ENCODE results near the gene HMGB1.
"Not testable (repeated sequence)": the region's sequence is repeated elsewhere in the genome, so short reads cannot be mapped to it uniquely, and the experiment has no call there.

HMGB1 gene

GRCh38 chr13:30466841-30467252, 1.1 kb upstream of the HMGB1 start:
- in situ Hi-C loops (cut with HindIII; ENCODE audit: low sequenced_read_pairs): no loop called here

DNA sequence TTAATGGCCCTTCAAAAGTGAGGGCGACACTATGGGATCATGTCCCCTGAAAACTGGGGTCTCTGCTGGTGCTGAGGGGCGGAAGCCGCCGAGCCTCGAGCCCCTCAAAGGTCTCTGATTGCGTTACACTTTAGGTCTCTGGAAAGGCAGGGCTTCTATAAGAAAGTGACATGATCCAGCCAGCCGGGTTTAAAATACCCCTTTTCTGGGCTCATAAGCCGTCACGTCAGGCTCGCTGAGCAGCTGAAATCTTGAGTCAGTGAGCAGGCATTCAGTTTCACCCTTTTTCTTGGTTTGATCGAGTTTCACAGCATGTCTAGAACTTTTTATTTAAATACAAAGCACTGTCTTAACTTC, 600 bp upstream of the HMGB1 start:
- in situ Hi-C loops (cut with HindIII; ENCODE audit: low sequenced_read_pairs): no loop called here

- in situ Hi-C loops (cut with HindIII; ENCODE audit: low sequenced_read_pairs): no loop called here
Measured at GRCh38 chr13:30465343-30465592, 468 bp downstream of the HMGB1 start.

GRCh38 chr13:30464496-30465342, 1.0 kb downstream of the HMGB1 start:
- in situ Hi-C loops (cut with HindIII; ENCODE audit: low sequenced_read_pairs): no loop called here

GRCh38 chr13:30463787-30464495, 1.8 kb downstream of the HMGB1 start:
- in situ Hi-C loops (cut with HindIII; ENCODE audit: low sequenced_read_pairs): no loop called here

DNA sequence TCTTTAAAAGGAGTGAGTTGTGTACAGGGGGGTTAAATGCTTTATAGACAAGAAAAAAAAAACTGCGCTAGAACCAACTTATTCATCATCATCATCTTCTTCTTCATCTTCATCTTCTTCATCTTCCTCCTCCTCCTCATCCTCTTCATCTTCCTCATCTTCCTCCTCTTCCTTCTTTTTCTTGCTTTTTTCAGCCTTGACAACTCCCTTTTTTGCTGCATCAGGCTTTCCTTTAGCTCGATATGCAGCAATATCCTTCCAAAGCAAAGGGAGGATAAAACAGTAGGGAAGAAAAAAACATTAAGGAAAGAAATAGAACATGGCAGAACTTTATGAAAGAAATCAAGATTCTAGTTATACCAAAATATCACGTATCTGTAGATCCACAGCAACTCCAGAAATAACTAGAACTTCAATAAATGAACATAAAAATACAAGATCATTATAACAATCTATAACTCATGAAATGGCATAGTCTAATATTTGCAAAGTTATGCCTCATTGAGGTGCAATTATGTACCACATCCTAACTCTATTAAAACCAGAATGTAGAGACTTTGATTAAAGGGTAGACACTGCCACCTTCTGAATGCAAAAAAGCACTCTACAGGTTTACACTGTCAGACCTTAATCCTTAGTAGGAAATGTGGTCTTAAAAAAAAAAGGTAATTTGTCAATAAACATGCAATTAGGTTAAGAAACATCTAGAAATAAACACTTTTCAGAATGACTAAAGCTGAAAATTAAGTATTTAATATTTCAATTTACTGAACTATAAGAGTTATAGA, 4.3 kb downstream of the HMGB1 start:
- in situ Hi-C loops (cut with HindIII; ENCODE audit: low sequenced_read_pairs): not testable (repeated sequence)

DNA sequence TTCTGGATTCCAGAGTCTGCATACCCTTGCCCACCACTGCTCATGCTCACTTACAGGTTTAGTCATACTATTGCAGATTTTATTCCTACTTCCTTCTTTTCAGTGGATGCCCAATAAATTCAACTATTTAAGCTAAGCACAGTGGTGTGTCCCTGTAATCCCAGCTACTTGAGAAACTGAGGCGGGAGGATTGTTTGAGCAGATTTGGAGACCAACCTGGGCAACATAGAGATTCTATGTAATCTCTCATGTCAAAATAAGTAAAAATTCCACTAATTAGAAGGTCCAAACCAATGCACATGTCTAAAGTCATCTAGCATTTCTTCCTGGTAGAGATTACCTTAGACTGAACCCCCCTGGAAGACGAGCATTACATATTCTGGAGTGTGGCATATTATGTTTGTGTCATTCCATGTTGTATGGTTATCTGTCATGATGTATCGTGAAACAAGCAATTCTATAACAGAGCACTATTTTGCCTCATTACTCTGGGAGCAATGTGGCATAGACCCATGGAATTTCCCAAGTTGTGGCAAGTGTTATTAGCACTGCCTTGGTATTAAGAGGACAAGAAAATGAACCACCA, 8.3 kb downstream of the HMGB1 start:
- in situ Hi-C loops (cut with HindIII; ENCODE audit: low sequenced_read_pairs): no loop called here

DNA sequence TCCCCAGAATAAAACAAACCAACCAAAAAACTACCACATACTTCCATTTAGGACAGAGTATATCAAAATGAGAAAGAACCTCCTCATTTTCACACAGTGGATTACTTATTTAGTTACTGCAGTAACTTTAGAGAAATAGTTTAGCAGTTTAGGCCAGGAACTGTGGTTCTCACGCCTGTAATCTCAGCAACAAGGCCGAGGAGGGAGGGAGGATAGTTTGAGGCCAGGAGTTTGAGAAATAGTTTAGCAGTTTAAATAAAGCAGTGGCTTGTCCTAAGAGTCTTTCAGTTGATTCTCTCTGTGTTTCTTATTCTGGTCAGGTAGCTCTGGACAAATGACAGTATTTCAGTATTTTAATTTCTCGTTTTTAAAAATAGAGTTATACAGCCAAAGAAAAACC, 9.4 kb downstream of the HMGB1 start:
- in situ Hi-C loops (cut with HindIII; ENCODE audit: low sequenced_read_pairs): no loop called here

DNA sequence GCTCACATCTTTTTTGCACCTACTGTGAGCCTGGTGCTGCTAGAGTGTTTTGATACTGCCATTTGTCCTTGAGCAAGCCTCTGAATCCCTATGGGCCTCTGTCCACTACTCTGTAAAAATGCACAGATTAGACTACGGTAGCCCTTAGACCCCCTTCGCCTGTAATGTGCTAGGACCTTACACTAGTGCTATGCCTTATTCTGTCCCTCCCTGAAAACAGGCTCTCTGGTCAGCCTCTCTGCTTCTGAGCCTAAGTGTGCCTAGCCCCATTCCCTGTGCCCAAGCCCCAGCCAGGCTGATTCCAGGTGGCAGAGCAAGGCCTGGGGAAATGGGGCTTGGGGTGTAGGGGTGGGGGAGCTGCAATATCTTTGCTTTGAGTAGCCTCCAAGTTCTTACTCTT, 10.7 kb downstream of the HMGB1 start:
- in situ Hi-C loops (cut with HindIII; ENCODE audit: low sequenced_read_pairs): no loop called here

DNA sequence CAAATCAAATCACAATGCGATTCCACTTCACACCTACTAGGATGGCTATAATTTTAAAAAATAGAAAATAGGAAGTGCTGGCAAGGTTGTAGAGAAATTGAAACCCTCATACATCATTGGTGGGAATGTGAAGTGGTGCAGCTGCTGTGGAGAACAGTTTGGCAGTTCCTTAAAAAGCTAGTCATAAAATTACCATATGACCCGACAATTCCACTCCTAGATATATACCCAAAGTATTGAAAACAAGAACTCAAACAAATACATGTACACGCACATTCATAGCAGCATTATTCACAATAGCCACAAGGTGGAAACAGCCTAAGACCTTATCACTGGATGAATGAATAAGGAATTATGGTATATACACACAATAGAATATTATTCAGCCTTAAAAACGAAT, 12.0 kb downstream of the HMGB1 start:
- in situ Hi-C loops (cut with HindIII; ENCODE audit: low sequenced_read_pairs): no loop called here

DNA sequence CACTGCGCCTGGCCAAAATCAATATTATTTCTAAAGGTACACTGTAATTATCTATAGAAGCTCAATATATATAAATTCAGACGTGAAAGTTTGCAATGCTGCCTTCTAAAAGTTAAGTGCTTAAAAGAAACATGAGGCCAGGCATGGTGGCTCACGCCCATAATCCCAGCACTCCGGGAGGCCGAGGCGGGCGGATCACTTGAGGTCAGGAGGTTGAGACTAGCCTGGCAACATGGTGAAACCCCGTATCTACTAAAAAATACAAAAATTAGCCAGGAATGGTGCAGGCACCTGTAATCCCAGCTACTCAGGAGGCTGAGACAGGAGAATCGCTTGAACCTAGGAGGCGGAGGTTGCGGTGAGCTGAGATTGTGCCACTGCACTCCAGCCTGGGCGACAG, 14.3 kb downstream of the HMGB1 start:
- in situ Hi-C loops (cut with HindIII; ENCODE audit: low sequenced_read_pairs): not testable (repeated sequence)

DNA sequence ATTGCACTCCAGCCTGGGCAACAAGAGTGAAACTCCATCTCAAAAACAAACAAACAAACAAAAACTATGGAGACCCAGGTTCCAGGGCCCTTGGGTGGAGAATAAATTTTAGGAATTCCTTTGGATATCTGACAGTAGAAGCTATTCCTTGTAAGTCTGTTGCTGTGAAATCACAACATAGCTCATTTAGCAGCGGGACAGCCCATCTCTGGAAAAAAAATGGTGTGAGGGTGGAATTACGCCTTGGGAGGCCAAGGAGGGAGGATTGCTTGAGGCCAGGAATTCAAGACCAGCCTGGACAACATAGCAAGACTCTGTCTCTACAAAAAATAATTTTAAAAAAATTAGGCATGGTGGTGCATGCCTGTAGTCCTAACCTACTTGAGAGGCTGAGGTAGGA, 15.7 kb downstream of the HMGB1 start:
- in situ Hi-C loops (cut with HindIII; ENCODE audit: low sequenced_read_pairs): no loop called here

DNA sequence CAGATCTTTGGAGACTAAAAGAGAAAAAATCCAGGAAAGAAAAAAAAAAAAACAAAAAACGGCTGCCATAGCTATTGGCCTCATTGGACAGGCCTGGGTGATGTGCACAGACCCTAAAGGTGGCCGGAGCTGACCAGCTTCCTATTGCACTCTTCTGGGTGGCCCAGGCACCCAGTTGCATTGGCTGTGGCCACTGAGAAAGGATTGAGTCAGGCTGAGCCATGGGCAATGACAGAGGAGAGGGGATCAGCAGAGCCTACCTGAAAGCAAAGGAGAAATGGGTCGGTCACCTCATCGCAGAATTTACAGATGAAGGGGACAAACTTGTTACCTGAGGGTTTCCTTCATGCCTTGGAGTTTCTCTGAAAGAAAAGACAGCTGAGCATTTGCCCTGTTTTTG, 17.3 kb downstream of the HMGB1 start:
- in situ Hi-C loops (cut with HindIII; ENCODE audit: low sequenced_read_pairs): no loop called here

DNA sequence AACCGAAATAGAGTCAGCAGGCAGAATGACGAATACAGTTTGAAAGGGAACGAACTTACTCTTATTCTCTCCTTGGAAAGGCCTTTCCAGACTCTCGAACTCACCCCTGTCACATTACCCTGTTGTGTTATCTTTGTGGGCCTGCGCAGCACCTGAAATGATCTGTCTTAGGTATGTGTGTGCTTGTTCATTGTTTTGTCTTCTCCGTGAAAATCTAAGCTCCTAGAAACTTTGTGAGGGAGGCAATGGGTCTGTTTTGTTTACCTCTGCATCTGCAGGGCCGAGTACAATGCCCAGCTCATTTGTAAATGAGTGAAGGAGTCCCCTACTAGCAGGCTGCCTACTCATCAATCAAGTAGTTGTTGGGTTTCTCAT, 19.6 kb downstream of the HMGB1 start:
- in situ Hi-C loops (cut with HindIII; ENCODE audit: low sequenced_read_pairs): no loop called here

- in situ Hi-C loops (cut with HindIII; ENCODE audit: low sequenced_read_pairs): no loop called here
Measured at GRCh38 chr13:30443957-30444404, 21.8 kb downstream of the HMGB1 start.

DNA sequence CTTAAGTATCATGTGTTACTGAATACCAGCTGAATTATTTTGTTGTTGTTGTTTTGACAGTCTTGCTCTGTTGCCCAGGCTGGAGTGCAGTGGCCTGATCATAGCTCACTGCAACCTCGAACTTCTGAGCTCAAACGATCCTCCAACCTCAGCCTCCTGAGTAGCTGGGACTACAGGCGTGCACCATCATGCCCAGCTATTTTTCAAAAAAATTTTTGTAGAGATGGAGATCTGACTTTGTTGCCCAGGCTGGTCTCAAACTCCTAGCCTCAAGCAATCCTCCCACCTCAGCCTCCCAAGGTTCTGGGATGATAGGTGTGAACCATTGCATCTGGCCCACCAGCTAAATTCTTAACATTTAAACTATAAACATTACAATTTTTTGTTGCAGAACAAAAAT, 22.2 kb downstream of the HMGB1 start:
- in situ Hi-C loops (cut with HindIII; ENCODE audit: low sequenced_read_pairs): not testable (repeated sequence)

DNA sequence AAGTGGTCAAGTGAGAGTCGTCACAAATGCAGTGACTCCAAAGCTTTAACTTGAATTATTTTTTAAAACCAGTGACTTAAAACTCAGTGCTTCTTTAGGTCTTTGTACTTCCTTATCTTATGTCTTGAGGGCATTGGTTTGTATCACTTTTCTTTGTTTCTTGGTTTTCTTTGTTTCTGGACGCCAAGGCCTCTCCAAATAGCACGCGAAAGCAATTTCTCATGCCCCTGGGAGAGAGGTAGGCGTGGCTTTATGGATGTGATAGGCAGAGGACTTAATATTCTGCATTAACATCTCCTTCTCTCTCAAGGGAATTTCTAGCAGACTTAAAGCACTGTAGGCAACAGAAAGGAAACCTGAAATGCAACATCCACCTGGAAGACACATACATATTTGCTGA, 22.8 kb downstream of the HMGB1 start:
- in situ Hi-C loops (cut with HindIII; ENCODE audit: low sequenced_read_pairs): no loop called here

DNA sequence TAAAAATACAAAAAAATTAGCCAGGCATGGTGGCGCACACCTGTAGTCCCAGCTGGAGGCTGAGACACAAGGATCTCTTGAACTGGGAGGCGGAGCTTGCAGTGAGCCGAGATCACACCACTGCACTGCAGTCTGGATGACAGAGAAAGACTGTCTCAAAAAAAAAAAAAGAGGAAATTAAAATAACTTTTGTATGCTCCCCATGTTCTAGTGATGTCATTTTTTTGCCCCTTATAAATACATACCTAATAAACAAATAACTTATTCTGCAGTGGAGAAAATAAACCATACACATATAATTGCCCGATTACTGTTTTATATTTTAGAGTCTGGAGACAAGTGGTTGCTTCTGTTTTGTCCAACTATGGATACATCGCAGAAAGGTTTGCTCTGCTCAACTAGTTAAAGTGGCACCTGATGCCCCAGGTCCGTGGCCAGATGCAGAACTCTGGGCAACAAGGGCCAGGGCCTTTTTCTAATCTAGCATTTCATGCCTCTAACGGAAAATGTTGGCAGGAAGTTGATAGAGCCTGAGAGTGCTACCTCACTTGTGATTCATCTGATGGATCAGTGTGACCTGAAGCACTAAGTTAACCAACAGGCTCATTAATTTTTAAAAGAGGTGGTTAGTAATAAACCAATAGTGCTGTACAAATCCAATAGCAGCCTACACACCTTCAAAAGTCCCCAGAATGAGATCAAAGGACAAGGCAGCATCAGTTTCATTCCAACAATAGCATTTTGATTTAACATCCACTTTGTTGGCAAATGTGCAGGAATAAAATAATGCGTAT, 24.6 kb downstream of the HMGB1 start:
- in situ Hi-C loops (cut with HindIII; ENCODE audit: low sequenced_read_pairs): no loop called here

DNA sequence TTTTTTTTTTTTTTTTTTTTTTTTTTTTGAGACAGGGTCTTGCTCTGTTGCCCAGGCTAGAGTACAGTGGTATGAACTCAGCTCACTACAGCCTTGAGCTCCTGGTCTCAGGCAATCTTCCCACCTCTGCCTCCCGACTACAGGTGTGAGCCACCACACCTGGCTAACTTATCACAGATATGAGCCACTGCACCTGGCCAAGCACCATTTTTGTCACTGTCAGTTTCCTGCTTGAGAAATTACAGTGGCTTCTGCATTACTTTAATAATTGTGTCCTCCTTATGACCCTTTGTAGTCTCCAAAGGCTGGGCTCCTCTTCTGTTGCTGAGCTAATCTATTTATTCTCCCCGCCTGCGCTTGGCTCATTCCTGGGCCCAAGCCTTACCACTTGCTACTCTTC, 27.4 kb downstream of the HMGB1 start:
- in situ Hi-C loops (cut with HindIII; ENCODE audit: low sequenced_read_pairs): no loop called here

DNA sequence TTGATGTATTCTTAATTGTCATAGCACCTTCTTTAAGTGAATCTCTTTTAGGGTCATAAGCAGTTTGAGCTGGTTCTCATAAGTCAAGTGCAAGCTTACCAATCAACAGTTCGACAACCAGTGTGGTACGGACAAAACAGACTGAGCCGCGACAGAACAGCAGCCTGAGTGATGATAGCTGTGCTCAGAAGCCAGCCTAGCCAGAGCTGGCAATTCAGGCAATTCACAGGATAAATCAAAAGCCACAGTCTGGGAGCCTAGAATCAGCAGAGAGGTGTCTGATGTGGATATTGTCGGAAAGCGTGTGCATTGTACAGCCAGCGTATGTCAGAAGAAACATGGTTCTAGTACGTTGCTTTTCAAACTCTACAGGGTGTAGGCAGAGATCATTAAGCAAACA, 28.6 kb downstream of the HMGB1 start:
- in situ Hi-C loops (cut with HindIII; ENCODE audit: low sequenced_read_pairs): no loop called here

- in situ Hi-C loops (cut with HindIII; ENCODE audit: low sequenced_read_pairs): no loop called here
Measured at GRCh38 chr13:30435911-30436451, 29.8 kb downstream of the HMGB1 start.

All from DLD1 (cell line).